Muscle layer of colon (tissue), 2 donors: ENCODE measurements around the gene TRIP6.
A peak's percentile ranks its signal among the peaks of the same experiment; 100 is the strongest.

Source experiments
- H3K27ac ChIP-seq: one replicate; pipeline ENCODE4 v1.7.0; 2013; ENCODE audit warnings: low read depth, mild to moderate bottlenecking, low read length, moderate library complexity
- H3K27me3 ChIP-seq, 2 donors: one replicate each; pipeline ENCODE4 v1.7.0; 2013; ENCODE audit warnings: low read length in 2 of 2, mild to moderate bottlenecking in 2 of 2; ENCODE audit not compliant: insufficient read depth in 2 of 2, control insufficient read depth in 1 of 2
- H3K36me3 ChIP-seq: one replicate; pipeline ENCODE4 v1.7.0; 2013; ENCODE audit warnings: mild to moderate bottlenecking, low read length; ENCODE audit not compliant: insufficient read depth
- H3K4me1 ChIP-seq: one replicate; pipeline ENCODE4 v1.7.0; 2013; ENCODE audit warnings: mild to moderate bottlenecking, low read length; ENCODE audit not compliant: insufficient read depth
- H3K4me3 ChIP-seq, 2 donors: one replicate each; pipeline ENCODE4 v1.7.0; 2013; ENCODE audit warnings: low read length in 2 of 2, low read depth in 1 of 2, mild to moderate bottlenecking in 1 of 2, moderate library complexity in 1 of 2
- H3K9ac ChIP-seq: one replicate; pipeline ENCODE4 v1.7.0; 2013; ENCODE audit warnings: low read length
- H3K9me3 ChIP-seq: one replicate; pipeline ENCODE4 v1.7.0; 2013; ENCODE audit warnings: mild to moderate bottlenecking, low read length
- donor health status: abdominal sarcoma.
- donor health status: Adenocarcinoma of cecum.

Gene TRIP6

GRCh38 chr7:100826514-100827329 is 40.5 kb upstream of the TRIP6 start:
- Histone ChIP-seq H3K27me3 (no peaks in the 10 kb centered on the region), H3K9ac (peak overlapping the region; percentile 62), H3K4me3 (peak overlapping the region; percentile 73 to 75), H3K4me1 (peaks cover 21% of the 10 kb centered on the region), H3K36me3 (peaks cover 19% of the 10 kb centered on the region), H3K9me3 (no peaks in the 10 kb centered on the region), H3K27ac (peak overlapping the region; percentile 84)

GRCh38 chr7:100827330-100828226 is 39.6 kb upstream of the TRIP6 start, which contains the start of gene EPHB4:
TSS of gene EPHB4 (minus strand) at chr7:100827523. CDS start at chr7:100827030, 493 bp downstream.
- Histone ChIP-seq H3K9ac (peak within 1 kb of the TSS; percentile 62), H3K4me1 (peaks cover 21% of the 10 kb centered on the region)

GRCh38 chr7:100829150-100829716 is 38.0 kb upstream of the TRIP6 start:
- H3K27me3 ChIP-seq: no peaks in the 10 kb centered on the region
- H3K4me1 ChIP-seq: peaks cover 21% of the 10 kb centered on the region
- H3K36me3 ChIP-seq: no peaks in the 10 kb centered on the region
- H3K9me3 ChIP-seq: no peaks in the 10 kb centered on the region
- no peak overlapping the region for H3K9ac ChIP-seq
- no peak overlapping the region for H3K4me3 ChIP-seq
- H3K27ac ChIP-seq: no peak overlapping the region

More at GRCh38 chr7:100827330-100828226, 39.6 kb upstream of the TRIP6 start, which contains the start of gene EPHB4:
- peak within 1 kb of the TSS; percentile 84 for H3K27ac ChIP-seq
- H3K36me3 ChIP-seq: peaks cover 12% of the 10 kb centered on the region
- no peaks in the 10 kb centered on the region for H3K9me3 ChIP-seq
- H3K27me3 ChIP-seq: no peaks in the 10 kb centered on the region
- H3K4me3 ChIP-seq: peak within 1 kb of the TSS; percentile 73 to 75

GRCh38 chr7:100830396-100830795 is 36.8 kb upstream of the TRIP6 start:
- Histone ChIP-seq H3K27ac (no peak overlapping the region), H3K4me3 (no peak overlapping the region), H3K27me3 (no peaks in the 10 kb centered on the region), H3K9me3 (no peaks in the 10 kb centered on the region), H3K4me1 (peaks cover 11% of the 10 kb centered on the region), H3K9ac (no peak overlapping the region), H3K36me3 (no peaks in the 10 kb centered on the region)

GRCh38 chr7:100832281-100832633 is 34.9 kb upstream of the TRIP6 start:
- no peaks in the 10 kb centered on the region for H3K27me3 ChIP-seq
- no peak overlapping the region for H3K4me3 ChIP-seq
- peaks cover 5% of the 10 kb centered on the region for H3K4me1 ChIP-seq
- H3K27ac ChIP-seq: no peak overlapping the region
- H3K36me3 ChIP-seq: no peaks in the 10 kb centered on the region
- no peaks in the 10 kb centered on the region for H3K9me3 ChIP-seq
- no peak overlapping the region for H3K9ac ChIP-seq

GRCh38 chr7:100835903-100836811 is 31.0 kb upstream of the TRIP6 start:
- Histone ChIP-seq H3K36me3 (no peaks in the 10 kb centered on the region), H3K27me3 (no peaks in the 10 kb centered on the region), H3K27ac (no peak overlapping the region), H3K4me3 (no peak overlapping the region), H3K4me1 (peaks cover 5% of the 10 kb centered on the region), H3K9me3 (no peaks in the 10 kb centered on the region), H3K9ac (no peak overlapping the region)

GRCh38 chr7:100836812-100837098 is 30.4 kb upstream of the TRIP6 start:
- H3K9me3 ChIP-seq: no peaks in the 10 kb centered on the region
- H3K4me1 ChIP-seq: peaks cover 5% of the 10 kb centered on the region
- H3K4me3 ChIP-seq: peak overlapping the region; percentile 32 to 61
- no peaks in the 10 kb centered on the region for H3K36me3 ChIP-seq
- no peaks in the 10 kb centered on the region for H3K27me3 ChIP-seq
- peak overlapping the region; percentile 72 for H3K27ac ChIP-seq
- no peak overlapping the region for H3K9ac ChIP-seq

GRCh38 chr7:100837099-100837836 is 29.9 kb upstream of the TRIP6 start:
- Histone ChIP-seq H3K36me3 (no peaks in the 10 kb centered on the region), H3K27me3 (no peaks in the 10 kb centered on the region), H3K4me1 (peaks cover 5% of the 10 kb centered on the region), H3K9me3 (no peaks in the 10 kb centered on the region), H3K27ac (peak overlapping the region; percentile 72), H3K4me3 (peak overlapping the region; percentile 32 to 61), H3K9ac (no peak overlapping the region)

- no peaks in the 10 kb centered on the region for H3K27me3 ChIP-seq
- H3K36me3 ChIP-seq: no peaks in the 10 kb centered on the region
- H3K4me1 ChIP-seq: peaks cover 5% of the 10 kb centered on the region
- no peak overlapping the region for H3K9ac ChIP-seq
- H3K9me3 ChIP-seq: no peaks in the 10 kb centered on the region
- no peak overlapping the region for H3K4me3 ChIP-seq
- H3K27ac ChIP-seq: no peak overlapping the region
These were observed 27.8 kb upstream of the TRIP6 start for GRCh38 chr7:100839361-100839760.

GRCh38 chr7:100840470-100841100 is 26.6 kb upstream of the TRIP6 start:
- Histone ChIP-seq H3K9me3 (no peaks in the 10 kb centered on the region), H3K27me3 (no peaks in the 10 kb centered on the region), H3K36me3 (no peaks in the 10 kb centered on the region), H3K27ac (no peak overlapping the region), H3K9ac (no peak overlapping the region), H3K4me3 (no peak overlapping the region), H3K4me1 (peaks cover 5% of the 10 kb centered on the region)
